ENCODE data around the gene RUNX2. TPM values are rescaled to one million over a fixed set of nuclear protein-coding genes. Genes with fewer than 3 reads are reported as not detected.
A peak's percentile ranks its signal among the peaks of the same experiment; 100 is the strongest.

RUNX2 gene
- total RNA-seq, 4 donors from 2014 or later, result 0.26 to 6.2 (median 2.1) TPM

DNA sequence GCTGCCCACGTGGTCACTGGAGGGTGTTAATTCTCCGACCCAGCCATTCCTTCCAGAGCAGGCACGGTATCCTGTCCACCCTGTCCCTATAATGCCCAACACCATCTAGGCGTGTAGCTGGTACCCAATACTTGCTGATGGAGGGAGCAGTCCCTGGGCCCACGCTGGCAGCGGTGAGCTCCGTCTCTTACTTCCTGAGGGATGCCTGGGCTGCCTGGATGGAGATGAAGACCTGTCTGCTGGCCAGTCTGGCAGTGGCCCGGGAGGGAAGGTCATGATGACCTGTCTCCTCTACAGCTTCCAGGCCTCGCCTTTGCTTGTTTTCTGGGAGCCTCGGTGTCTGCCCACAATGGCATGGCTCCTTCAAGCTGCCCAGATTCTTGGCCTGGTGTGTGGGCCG, 347.5 kb downstream of the RUNX2 start:
- Histone ChIP-seq H3K4me3 (no peak overlapping the region), H3K9me3 (no peaks in the 10 kb centered on the region), H3K27me3 (no peaks in the 10 kb centered on the region), H3K27ac (no peak overlapping the region), H3K36me3 (no peaks in the 10 kb centered on the region), H3K4me1 (peaks cover 0 to 7% of the 10 kb centered on the region in 2 donors)
- DNase-seq, result no peak
- no peak for TF ChIP-seq POLR2A (IDR thresholded peaks at IDR 0.05)
- TF ChIP-seq, protein P1, sequence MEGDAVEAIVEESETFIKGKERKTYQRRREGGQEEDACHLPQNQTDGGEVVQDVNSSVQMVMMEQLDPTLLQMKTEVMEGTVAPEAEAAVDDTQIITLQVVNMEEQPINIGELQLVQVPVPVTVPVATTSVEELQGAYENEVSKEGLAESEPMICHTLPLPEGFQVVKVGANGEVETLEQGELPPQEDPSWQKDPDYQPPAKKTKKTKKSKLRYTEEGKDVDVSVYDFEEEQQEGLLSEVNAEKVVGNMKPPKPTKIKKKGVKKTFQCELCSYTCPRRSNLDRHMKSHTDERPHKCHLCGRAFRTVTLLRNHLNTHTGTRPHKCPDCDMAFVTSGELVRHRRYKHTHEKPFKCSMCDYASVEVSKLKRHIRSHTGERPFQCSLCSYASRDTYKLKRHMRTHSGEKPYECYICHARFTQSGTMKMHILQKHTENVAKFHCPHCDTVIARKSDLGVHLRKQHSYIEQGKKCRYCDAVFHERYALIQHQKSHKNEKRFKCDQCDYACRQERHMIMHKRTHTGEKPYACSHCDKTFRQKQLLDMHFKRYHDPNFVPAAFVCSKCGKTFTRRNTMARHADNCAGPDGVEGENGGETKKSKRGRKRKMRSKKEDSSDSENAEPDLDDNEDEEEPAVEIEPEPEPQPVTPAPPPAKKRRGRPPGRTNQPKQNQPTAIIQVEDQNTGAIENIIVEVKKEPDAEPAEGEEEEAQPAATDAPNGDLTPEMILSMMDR (IDR thresholded peaks at IDR 0.05), result no peak
- intact Hi-C loops (cut with DNase I; ENCODE audit: low total_unique reads), result no loop called here

DNA sequence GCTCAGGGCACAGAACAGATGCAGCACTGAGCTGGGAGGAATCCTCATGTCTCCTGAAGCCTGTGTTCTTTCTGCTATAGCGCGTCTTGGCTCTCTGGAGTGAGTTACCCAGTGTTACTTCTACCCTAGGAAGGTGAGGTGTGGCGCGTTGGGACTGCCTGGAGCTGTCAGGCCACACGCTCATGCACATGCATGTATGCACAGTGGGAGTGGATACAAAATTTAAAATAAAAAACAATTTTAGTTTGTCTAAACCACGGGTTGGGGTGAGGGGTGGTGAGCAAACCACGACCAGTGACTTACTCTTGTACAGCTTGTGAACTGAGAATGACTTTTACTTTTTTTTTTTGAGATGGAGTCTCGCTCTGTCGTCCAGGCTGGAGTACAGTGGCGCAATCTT, 348.2 kb downstream of the RUNX2 start:
- Histone ChIP-seq H3K9me3 (no peaks in the 10 kb centered on the region), H3K4me1 (peaks cover 0 to 7% of the 10 kb centered on the region in 2 donors), H3K27me3 (no peaks in the 10 kb centered on the region), H3K36me3 (no peaks in the 10 kb centered on the region), H3K27ac (no peak overlapping the region), H3K4me3 (no peak overlapping the region)
- no peak for TF ChIP-seq POLR2A (IDR thresholded peaks at IDR 0.05)
- TF ChIP-seq, protein P1 (IDR thresholded peaks at IDR 0.05), result no peak
- DNase-seq, result no peak
- intact Hi-C loops (cut with DNase I; ENCODE audit: low total_unique reads), result no loop called here

DNA sequence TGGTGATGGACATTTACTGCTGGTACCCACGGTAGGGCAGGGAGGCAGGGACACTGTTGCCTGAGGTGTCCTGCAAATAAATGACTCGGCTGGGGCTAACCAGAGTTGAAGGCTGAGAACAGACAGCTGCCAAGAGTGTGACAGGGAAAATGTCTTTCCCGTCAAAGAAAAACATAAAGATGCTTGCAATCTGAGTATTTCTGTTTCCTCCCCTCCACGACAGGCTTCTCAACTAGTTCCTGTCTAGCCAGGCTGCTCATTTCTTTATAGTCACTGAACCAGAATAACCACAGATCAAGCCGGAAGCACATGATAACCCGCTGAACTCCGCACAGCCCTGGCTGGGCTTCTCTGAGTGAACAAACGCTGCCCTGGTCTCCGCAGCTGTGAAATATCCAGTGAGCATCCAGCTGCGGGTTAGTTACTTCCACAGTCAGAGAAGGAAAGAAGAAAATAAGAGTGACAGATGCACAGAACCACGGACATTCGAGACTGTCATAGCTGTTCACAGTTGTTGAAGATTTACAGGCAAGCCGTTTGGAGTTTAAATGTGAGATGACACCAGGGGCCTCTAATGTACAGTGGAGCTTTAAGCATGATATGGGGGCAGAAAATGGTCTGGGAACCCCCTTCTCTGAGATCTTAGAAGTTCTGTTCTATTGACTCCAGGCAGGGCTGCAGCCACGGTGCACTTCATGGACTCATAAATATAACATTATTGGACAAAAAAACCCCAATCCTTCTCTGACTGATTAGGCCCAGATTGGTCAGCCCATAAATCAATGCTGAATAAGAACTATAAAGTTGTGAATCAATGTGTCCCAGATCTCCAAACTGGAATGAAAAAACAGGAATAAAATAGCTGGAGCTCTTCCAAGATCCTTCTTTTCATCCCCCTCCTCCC, 349.5 kb downstream of the RUNX2 start:
- Histone ChIP-seq H3K36me3 (no peaks in the 10 kb centered on the region), H3K9me3 (no peaks in the 10 kb centered on the region), H3K4me3 (no peak overlapping the region), H3K4me1 (peaks cover 0 to 7% of the 10 kb centered on the region in 2 donors), H3K27me3 (no peaks in the 10 kb centered on the region), H3K27ac (no peak overlapping the region)
- intact Hi-C loops (cut with DNase I; ENCODE audit: low total_unique reads), result no loop called here
- no peak for TF ChIP-seq POLR2A (IDR thresholded peaks at IDR 0.05)
- TF ChIP-seq, protein P1 (IDR thresholded peaks at IDR 0.05), result no peak
- DNase-seq, result peak in 1 of 2 donors; percentile 19

DNA sequence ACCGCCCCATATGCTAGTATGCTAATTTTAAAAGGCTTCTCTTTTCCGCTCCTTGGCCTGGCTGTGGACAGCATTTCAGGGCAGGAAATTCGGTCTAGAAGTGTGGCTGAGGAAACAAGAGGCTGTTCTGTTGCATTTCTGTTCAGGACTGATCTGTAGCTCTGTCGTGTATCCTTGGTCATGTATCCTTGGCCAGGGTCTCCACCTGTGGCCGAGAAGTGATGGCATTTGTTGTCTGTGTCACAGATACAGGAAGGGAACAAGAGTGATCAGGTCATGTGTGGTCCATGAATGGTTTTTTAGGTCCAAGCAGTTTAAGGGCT, 350.1 kb downstream of the RUNX2 start:
- no peak overlapping the region for H3K4me3 ChIP-seq
- peaks cover 0 to 7% of the 10 kb centered on the region in 2 donors for H3K4me1 ChIP-seq
- no peak overlapping the region for H3K27ac ChIP-seq
- intact Hi-C loops (cut with DNase I; ENCODE audit: low total_unique reads), result no loop called here
- no peaks in the 10 kb centered on the region for H3K9me3 ChIP-seq
- no peaks in the 10 kb centered on the region for H3K36me3 ChIP-seq
- no peaks in the 10 kb centered on the region for H3K27me3 ChIP-seq
- no peak for TF ChIP-seq POLR2A (IDR thresholded peaks at IDR 0.05)
- TF ChIP-seq, protein P1 (IDR thresholded peaks at IDR 0.05), result no peak
- DNase-seq, result no peak

DNA sequence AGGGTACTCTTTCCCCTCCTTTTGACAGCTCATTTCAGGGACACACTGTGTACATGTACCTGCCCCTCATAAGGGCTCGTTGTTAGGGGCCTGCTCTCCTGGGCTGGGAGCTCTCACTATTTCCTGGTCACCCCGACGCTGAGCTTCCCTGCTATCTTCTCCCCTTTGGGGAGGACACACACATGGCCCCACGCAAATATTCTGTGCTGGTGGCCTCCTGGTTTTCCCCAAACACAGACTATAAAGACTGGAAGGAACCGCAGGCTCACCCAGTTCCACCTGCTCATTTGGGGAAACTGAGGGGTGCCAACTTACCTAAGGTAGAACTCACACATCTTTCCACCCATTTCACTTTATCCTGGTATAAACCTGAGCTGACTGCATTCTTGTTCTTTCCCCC, 351.0 kb downstream of the RUNX2 start:
- DNase-seq, result no peak
- TF ChIP-seq POLR2A (IDR thresholded peaks at IDR 0.05), result no peak
- TF ChIP-seq, protein P1 (IDR thresholded peaks at IDR 0.05), result no peak
- H3K4me1 ChIP-seq, result peaks cover 0 to 7% of the 10 kb centered on the region in 2 donors

More for the DNA sequence above, 351.0 kb downstream of the RUNX2 start:
- Histone ChIP-seq H3K27ac (no peak overlapping the region), H3K36me3 (no peaks in the 10 kb centered on the region), H3K9me3 (no peaks in the 10 kb centered on the region), H3K4me3 (no peak overlapping the region), H3K27me3 (no peaks in the 10 kb centered on the region)
- intact Hi-C loops (cut with DNase I; ENCODE audit: low total_unique reads), result no loop called here

Data from uterus (tissue), 4 donors.